ENCODE results near the gene MTLN. TPM values are rescaled to one million over a fixed set of nuclear protein-coding genes. Genes with fewer than 3 reads are reported as not detected.
"Not testable (repeated sequence)": the region's sequence is repeated elsewhere in the genome, so short reads cannot be mapped to it uniquely, and the experiment has no call there.

The MTLN gene
- total and polyA plus RNA-seq, 4 donors = 30.6 to 57.6 (median 32.9) TPM

- H3K4me3 ChIP-seq (ENCODE audit: low read depth, low read length) = no peak overlapping the region
- DNase-seq (ENCODE audit: low read depth in 4 of 6, low spot score in 6 of 6) = no peak
- no peaks in the 10 kb centered on the region for H3K36me3 ChIP-seq (ENCODE audit: control insufficient read depth, insufficient read depth, low read length)
- no peaks in the 10 kb centered on the region for H3K4me1 ChIP-seq (ENCODE audit: control insufficient read depth, insufficient read depth, low read length)
- peaks cover 2% of the 10 kb centered on the region for H3K27me3 ChIP-seq (ENCODE audit: control insufficient read depth, insufficient read depth, low read length)
- no peak overlapping the region for H3K27ac ChIP-seq (ENCODE audit: low read depth, low read length)
- 35% methylated on average over 4 of the region's 4 CpGs for WGBS (ENCODE audit: insufficient coverage)
- H3K9me3 ChIP-seq (ENCODE audit: control insufficient read depth, insufficient read depth, low read length) = no peaks in the 10 kb centered on the region
Observed at GRCh38 chr2:110221938-110222337, 9.6 kb upstream of the MTLN start.

GRCh38 chr2:110220190-110220564 lies 7.8 kb upstream of the MTLN start:
- DNase-seq (ENCODE audit: low read depth in 4 of 6, low spot score in 6 of 6) = no peak
- 80% methylated on average over 1 of the region's 2 CpGs for WGBS (ENCODE audit: insufficient coverage)

DNA sequence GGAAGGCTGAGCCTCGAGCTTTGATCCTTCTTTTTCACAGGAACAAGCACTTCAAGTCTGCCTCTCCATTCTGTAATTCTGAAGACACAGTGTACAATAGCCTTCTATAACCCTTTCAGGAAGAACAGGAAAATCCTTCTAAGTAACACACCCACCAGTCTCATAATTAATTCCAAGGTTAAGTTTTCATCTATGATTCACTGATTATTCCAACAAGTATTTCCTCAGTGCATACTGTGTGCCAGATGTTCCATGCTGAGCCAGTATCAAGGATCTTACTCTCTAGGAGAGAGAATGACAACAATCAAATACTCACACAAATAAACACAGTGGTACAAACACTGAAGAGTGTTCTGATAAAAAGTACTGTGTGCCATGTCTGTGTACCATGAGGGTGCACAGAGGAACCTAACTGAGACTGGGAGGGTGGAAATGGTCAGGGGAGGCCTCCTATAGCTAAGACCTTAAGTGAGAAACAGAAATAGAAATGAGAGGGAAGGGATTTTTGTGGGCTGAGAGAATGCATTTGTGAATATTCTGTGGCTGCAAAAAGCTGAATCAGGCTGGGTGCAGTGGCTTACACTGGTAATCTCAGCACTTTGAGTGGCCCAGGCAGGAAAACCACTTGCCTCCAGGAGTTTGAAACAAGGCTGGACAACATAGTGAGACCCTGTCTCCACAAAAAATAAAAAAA lies 7.3 kb upstream of the MTLN start:
- Histone ChIP-seq H3K4me3 (ENCODE audit: low read depth, low read length) (no peak overlapping the region), H3K4me1 (ENCODE audit: control insufficient read depth, insufficient read depth, low read length) (no peaks in the 10 kb centered on the region), H3K9me3 (ENCODE audit: control insufficient read depth, insufficient read depth, low read length) (no peaks in the 10 kb centered on the region), H3K27ac (ENCODE audit: low read depth, low read length) (no peak overlapping the region), H3K27me3 (ENCODE audit: control insufficient read depth, insufficient read depth, low read length) (peaks cover 2% of the 10 kb centered on the region), H3K36me3 (ENCODE audit: control insufficient read depth, insufficient read depth, low read length) (no peaks in the 10 kb centered on the region)
- 20% methylated on average over 1 of the region's 1 CpG for WGBS (ENCODE audit: insufficient coverage)
- DNase-seq (ENCODE audit: low read depth in 4 of 6, low spot score in 6 of 6) = no peak

More at GRCh38 chr2:110220190-110220564, 7.8 kb upstream of the MTLN start:
- H3K9me3 ChIP-seq (ENCODE audit: control insufficient read depth, insufficient read depth, low read length) = no peaks in the 10 kb centered on the region
- no peak overlapping the region for H3K27ac ChIP-seq (ENCODE audit: low read depth, low read length)
- H3K27me3 ChIP-seq (ENCODE audit: control insufficient read depth, insufficient read depth, low read length) = peaks cover 2% of the 10 kb centered on the region
- no peaks in the 10 kb centered on the region for H3K36me3 ChIP-seq (ENCODE audit: control insufficient read depth, insufficient read depth, low read length)
- H3K4me3 ChIP-seq (ENCODE audit: low read depth, low read length) = no peak overlapping the region
- no peaks in the 10 kb centered on the region for H3K4me1 ChIP-seq (ENCODE audit: control insufficient read depth, insufficient read depth, low read length)

- H3K4me3 ChIP-seq (ENCODE audit: low read depth, low read length); DNase-seq (ENCODE audit: low read depth in 4 of 6, low spot score in 6 of 6); H3K36me3 ChIP-seq (ENCODE audit: control insufficient read depth, insufficient read depth, low read length); H3K9me3 ChIP-seq (ENCODE audit: control insufficient read depth, insufficient read depth, low read length); H3K4me1 ChIP-seq (ENCODE audit: control insufficient read depth, insufficient read depth, low read length); H3K27me3 ChIP-seq (ENCODE audit: control insufficient read depth, insufficient read depth, low read length); H3K27ac ChIP-seq (ENCODE audit: low read depth, low read length): not testable (repeated sequence)
- WGBS (ENCODE audit: insufficient coverage) = 95% methylated on average over 5 of the region's 7 CpGs
Observed at GRCh38 chr2:110218889-110219288, 6.5 kb upstream of the MTLN start.

GRCh38 chr2:110216803-110217202 lies 4.5 kb upstream of the MTLN start:
- no peaks in the 10 kb centered on the region for H3K36me3 ChIP-seq (ENCODE audit: control insufficient read depth, insufficient read depth, low read length)
- no peaks in the 10 kb centered on the region for H3K4me1 ChIP-seq (ENCODE audit: control insufficient read depth, insufficient read depth, low read length)
- H3K27ac ChIP-seq (ENCODE audit: low read depth, low read length) = no peak overlapping the region
- no peak overlapping the region for H3K4me3 ChIP-seq (ENCODE audit: low read depth, low read length)
- H3K9me3 ChIP-seq (ENCODE audit: control insufficient read depth, insufficient read depth, low read length) = no peaks in the 10 kb centered on the region
- no peaks in the 10 kb centered on the region for H3K27me3 ChIP-seq (ENCODE audit: control insufficient read depth, insufficient read depth, low read length)
- DNase-seq (ENCODE audit: low read depth in 4 of 6, low spot score in 6 of 6) = no peak

- 65% methylated on average over 3 of the region's 3 CpGs for WGBS (ENCODE audit: insufficient coverage)
- Histone ChIP-seq H3K4me3 (ENCODE audit: low read depth, low read length) (no peak overlapping the region), H3K27me3 (ENCODE audit: control insufficient read depth, insufficient read depth, low read length) (no peaks in the 10 kb centered on the region), H3K36me3 (ENCODE audit: control insufficient read depth, insufficient read depth, low read length) (no peaks in the 10 kb centered on the region), H3K9me3 (ENCODE audit: control insufficient read depth, insufficient read depth, low read length) (no peaks in the 10 kb centered on the region), H3K27ac (ENCODE audit: low read depth, low read length) (no peak overlapping the region), H3K4me1 (ENCODE audit: control insufficient read depth, insufficient read depth, low read length) (no peaks in the 10 kb centered on the region)
- no peak for DNase-seq (ENCODE audit: low read depth in 4 of 6, low spot score in 6 of 6)
Observed at GRCh38 chr2:110216199-110216598, 3.9 kb upstream of the MTLN start.

- Histone ChIP-seq H3K4me1 (ENCODE audit: control insufficient read depth, insufficient read depth, low read length) (peaks cover 4% of the 10 kb centered on the region), H3K36me3 (ENCODE audit: control insufficient read depth, insufficient read depth, low read length) (no peaks in the 10 kb centered on the region), H3K9me3 (ENCODE audit: control insufficient read depth, insufficient read depth, low read length) (no peaks in the 10 kb centered on the region), H3K27me3 (ENCODE audit: control insufficient read depth, insufficient read depth, low read length) (no peaks in the 10 kb centered on the region), H3K27ac (ENCODE audit: low read depth, low read length) (no peak overlapping the region), H3K4me3 (ENCODE audit: low read depth, low read length) (no peak overlapping the region)
- DNase-seq (ENCODE audit: low read depth in 4 of 6, low spot score in 6 of 6) = no peak
- WGBS (ENCODE audit: insufficient coverage) = 72% methylated on average over 4 of the region's 4 CpGs
Observed at GRCh38 chr2:110215566-110216158, 3.3 kb upstream of the MTLN start.

GRCh38 chr2:110215091-110215490 lies 2.7 kb upstream of the MTLN start:
- no peaks in the 10 kb centered on the region for H3K9me3 ChIP-seq (ENCODE audit: control insufficient read depth, insufficient read depth, low read length)
- no peak overlapping the region for H3K4me3 ChIP-seq (ENCODE audit: low read depth, low read length)
- no peaks in the 10 kb centered on the region for H3K27me3 ChIP-seq (ENCODE audit: control insufficient read depth, insufficient read depth, low read length)
- WGBS (ENCODE audit: insufficient coverage) = no CpG with 5 or more reads among the region's 2 CpGs
- no peak overlapping the region for H3K27ac ChIP-seq (ENCODE audit: low read depth, low read length)
- H3K36me3 ChIP-seq (ENCODE audit: control insufficient read depth, insufficient read depth, low read length) = no peaks in the 10 kb centered on the region
- H3K4me1 ChIP-seq (ENCODE audit: control insufficient read depth, insufficient read depth, low read length) = peaks cover 4% of the 10 kb centered on the region
- no peak for DNase-seq (ENCODE audit: low read depth in 4 of 6, low spot score in 6 of 6)

DNA sequence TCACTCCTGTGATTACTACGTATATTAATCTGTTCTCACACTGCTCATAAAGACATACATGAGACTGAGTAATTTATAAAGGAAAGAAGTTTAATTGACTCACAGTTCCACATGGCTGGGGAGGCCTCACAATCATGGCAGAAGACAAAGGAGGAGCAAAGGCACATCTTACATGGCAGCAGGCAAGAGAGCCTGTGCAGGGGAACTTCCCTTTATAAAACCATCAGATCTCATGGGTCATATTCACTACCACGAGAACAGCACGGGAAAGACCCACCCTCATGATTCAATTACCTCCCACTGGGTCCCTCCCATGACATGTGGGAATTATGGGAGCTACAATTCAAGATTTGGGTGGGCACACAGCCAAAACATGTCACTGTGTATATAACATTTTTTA lies 1.2 kb upstream of the MTLN start:
- not testable (repeated sequence) for H3K27ac ChIP-seq (ENCODE audit: low read depth, low read length); H3K4me1 ChIP-seq (ENCODE audit: control insufficient read depth, insufficient read depth, low read length); H3K27me3 ChIP-seq (ENCODE audit: control insufficient read depth, insufficient read depth, low read length); DNase-seq (ENCODE audit: low read depth in 4 of 6, low spot score in 6 of 6); H3K4me3 ChIP-seq (ENCODE audit: low read depth, low read length); H3K36me3 ChIP-seq (ENCODE audit: control insufficient read depth, insufficient read depth, low read length); H3K9me3 ChIP-seq (ENCODE audit: control insufficient read depth, insufficient read depth, low read length)
- WGBS (ENCODE audit: insufficient coverage) = no CpG with 5 or more reads among the region's 3 CpGs
